Measurements from ENCODE around the gene PLXND1. TPM values are rescaled to one million over a fixed set of nuclear protein-coding genes. Genes with fewer than 3 reads are reported as not detected.

Gene PLXND1
- total and polyA plus RNA-seq, 11 donors = 40.8 to 218 (median 66.4) TPM

DNA sequence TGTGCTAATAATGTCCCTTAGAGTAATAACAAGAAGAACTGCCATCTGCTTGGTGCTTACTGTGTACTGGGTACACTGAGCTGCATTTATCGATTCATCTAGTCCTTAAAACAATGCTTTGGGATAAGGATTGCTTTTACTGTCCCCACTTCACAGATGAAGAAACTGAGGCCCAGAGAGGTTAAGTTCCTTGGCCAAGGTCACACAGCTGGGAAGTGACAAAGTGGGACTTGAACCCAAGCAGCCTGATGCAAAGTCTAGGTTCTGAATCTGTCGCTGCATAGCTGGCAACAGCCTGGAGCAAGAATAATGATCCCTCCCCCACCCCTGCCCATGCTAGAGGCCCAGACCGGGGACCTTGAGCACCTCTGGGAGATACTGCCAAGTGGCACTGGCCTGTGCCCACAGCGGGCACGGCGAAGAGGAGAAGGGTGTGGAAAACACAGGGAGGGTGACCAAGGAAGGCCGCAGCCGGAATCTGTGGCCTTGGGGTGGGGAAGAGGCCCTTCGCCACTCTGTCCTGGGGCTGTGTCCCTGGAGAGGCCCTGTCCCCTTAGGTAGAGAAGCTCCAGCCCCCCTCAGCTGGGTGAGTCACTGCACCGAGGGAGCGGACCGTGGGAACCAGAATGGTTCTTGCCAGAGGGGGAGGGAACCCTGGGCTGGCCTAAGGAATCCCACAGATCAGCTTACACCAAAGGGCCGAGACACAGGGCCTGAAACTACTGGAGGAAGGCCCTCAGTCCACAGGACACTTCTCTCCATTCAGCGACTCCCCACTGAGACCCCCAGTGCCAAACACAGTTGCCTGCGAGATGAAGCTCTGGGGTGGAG is 3.5 kb downstream of the PLXND1 start:
- peak overlapping the region; percentile 61 to 99 (median 82) for H3K4me3 ChIP-seq
- peaks cover 4 to 88% (median 67%) of the 10 kb centered on the region in 12 donors for H3K4me1 ChIP-seq
- peaks cover 0 to 14% (median 0%) of the 10 kb centered on the region in 9 donors for H3K36me3 ChIP-seq
- intact Hi-C loops (cut with DNase I) = loop anchor here in 7 of 10 donors (5.0 kb wide), 2 partner anchors 41 to 111 kb away; no protein-coding TSS in a partner anchor
- peak overlapping the region; percentile 41 to 97 (median 92) for H3K27ac ChIP-seq
- TF ChIP-seq, protein P1, sequence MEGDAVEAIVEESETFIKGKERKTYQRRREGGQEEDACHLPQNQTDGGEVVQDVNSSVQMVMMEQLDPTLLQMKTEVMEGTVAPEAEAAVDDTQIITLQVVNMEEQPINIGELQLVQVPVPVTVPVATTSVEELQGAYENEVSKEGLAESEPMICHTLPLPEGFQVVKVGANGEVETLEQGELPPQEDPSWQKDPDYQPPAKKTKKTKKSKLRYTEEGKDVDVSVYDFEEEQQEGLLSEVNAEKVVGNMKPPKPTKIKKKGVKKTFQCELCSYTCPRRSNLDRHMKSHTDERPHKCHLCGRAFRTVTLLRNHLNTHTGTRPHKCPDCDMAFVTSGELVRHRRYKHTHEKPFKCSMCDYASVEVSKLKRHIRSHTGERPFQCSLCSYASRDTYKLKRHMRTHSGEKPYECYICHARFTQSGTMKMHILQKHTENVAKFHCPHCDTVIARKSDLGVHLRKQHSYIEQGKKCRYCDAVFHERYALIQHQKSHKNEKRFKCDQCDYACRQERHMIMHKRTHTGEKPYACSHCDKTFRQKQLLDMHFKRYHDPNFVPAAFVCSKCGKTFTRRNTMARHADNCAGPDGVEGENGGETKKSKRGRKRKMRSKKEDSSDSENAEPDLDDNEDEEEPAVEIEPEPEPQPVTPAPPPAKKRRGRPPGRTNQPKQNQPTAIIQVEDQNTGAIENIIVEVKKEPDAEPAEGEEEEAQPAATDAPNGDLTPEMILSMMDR (IDR thresholded peaks at IDR 0.05) = no peak
- peak in 1 of 2 donors; percentile 48 for TF ChIP-seq POLR2A (IDR thresholded peaks at IDR 0.05)
- no peaks in the 10 kb centered on the region for H3K9me3 ChIP-seq
- H3K27me3 ChIP-seq = peaks cover 0 to 12% (median 3%) of the 10 kb centered on the region in 9 donors
- ATAC-seq (peak; percentile 50 to 73 (median 66)), DNase-seq (peak; percentile 84 to 91 (median 88))
- WGBS, 4 donors = 39 to 62% (median 48%) methylated on average over 15 of the region's 15 CpGs

DNA sequence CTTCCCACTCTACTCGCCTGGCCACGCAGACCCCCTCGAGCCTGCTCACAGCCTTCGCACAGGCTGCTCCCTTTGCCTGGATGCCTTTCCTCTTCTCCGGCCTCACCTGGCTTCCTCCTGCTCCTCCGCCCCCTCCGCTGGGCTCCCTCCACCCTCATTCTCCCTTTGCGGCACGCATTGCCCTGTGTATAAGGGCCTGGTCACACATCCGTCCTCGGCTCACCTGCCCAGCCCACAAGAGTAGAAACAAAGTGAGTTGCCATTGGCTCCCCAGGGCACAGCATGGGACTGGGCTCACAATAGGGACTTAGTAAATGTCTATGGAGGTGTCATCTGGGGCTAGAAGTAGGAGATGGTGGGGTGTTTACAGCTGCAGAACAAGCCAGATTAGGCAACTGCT is 4.2 kb downstream of the PLXND1 start:
- Histone ChIP-seq H3K9me3 (no peaks in the 10 kb centered on the region), H3K27me3 (peaks cover 0 to 12% (median 3%) of the 10 kb centered on the region in 9 donors), H3K36me3 (peaks cover 0 to 14% (median 0%) of the 10 kb centered on the region in 9 donors), H3K27ac (peak overlapping the region; percentile 12 to 97 (median 92)), H3K4me1 (peaks cover 8 to 89% (median 67%) of the 10 kb centered on the region in 12 donors), H3K4me3 (peak overlapping the region; percentile 9 to 99 (median 82))
- peak in 1 of 5 donors; percentile 23 for DNase-seq
- TF ChIP-seq POLR2A (IDR thresholded peaks at IDR 0.05) = no peak
- intact Hi-C loops (cut with DNase I) = loop anchor here in 7 of 10 donors (5.0 kb wide), 2 partner anchors 40 to 110 kb away; no protein-coding TSS in a partner anchor
- no peak for ATAC-seq
- 58 to 67% (median 62%) methylated on average over 11 of the region's 11 CpGs for WGBS, 4 donors

DNA sequence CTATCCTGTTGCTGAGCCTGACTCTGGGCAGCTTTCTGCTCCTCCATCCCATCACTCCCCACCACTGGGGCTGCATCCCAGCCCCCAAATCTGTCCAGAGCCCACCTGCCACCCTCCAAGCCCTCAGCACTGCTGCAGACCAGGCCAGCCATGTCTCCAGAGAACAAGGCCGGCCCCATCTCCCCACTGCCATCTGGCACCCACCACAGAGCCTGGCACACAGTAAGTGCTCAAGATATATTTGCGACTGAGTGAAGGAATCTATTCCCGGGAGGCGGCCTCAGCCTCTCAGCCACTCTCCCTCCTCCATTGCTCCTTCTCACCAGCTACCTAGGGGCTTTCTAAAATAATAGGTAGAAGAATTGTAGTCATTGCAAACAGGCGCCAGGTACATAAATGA is 4.8 kb downstream of the PLXND1 start:
- 41 to 73% (median 65%) methylated on average over 5 of the region's 5 CpGs for WGBS, 4 donors
- ATAC-seq (no peak), DNase-seq (peak in 1 of 5 donors; percentile 23)
- intact Hi-C loops (cut with DNase I) = loop anchor here in 7 of 10 donors (5.0 kb wide), 2 partner anchors 39 to 109 kb away; no protein-coding TSS in a partner anchor
- TF ChIP-seq POLR2A (IDR thresholded peaks at IDR 0.05) = no peak
- TF ChIP-seq, protein P1 (IDR thresholded peaks at IDR 0.05) = no peak
- Histone ChIP-seq H3K9me3 (no peaks in the 10 kb centered on the region), H3K27ac (peak overlapping the region; percentile 12 to 97 (median 92)), H3K4me1 (peaks cover 8 to 91% (median 71%) of the 10 kb centered on the region in 12 donors), H3K27me3 (peaks cover 0 to 12% (median 3%) of the 10 kb centered on the region in 9 donors), H3K36me3 (peaks cover 0 to 14% (median 0%) of the 10 kb centered on the region in 9 donors), H3K4me3 (peak overlapping the region in 9 of 12 donors; percentile 71 to 99 (median 82))

DNA sequence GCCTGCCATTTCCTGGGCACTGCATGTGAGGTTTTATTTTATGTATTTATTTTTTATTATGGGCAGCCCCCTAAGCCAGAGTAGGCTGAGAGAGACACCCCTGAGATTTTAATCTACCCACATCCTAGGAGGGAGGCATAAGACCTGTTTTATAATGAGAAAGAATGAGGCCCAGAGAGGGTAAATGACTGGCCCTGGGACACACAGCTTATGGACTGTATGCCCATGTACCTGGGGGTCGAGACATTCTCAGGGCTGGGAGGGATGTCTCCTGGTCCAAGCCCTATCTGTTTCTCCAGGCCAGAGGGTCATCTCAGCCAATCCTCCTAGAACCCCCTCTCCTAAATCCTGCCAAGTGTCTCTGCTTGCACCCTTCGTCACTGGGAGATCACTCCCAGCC is 6.1 kb downstream of the PLXND1 start:
- DNase-seq (no peak), ATAC-seq (no peak)
- TF ChIP-seq POLR2A (IDR thresholded peaks at IDR 0.05) = no peak
- TF ChIP-seq, protein P1 (IDR thresholded peaks at IDR 0.05) = no peak
- Histone ChIP-seq H3K27me3 (peaks cover 0 to 7% (median under 1%) of the 10 kb centered on the region in 9 donors), H3K4me3 (peak overlapping the region in 5 of 12 donors; percentile 11 to 99 (median 41)), H3K27ac (peak overlapping the region in 11 of 12 donors; percentile 78 to 97 (median 92)), H3K9me3 (no peaks in the 10 kb centered on the region), H3K4me1 (peaks cover 8 to 93% (median 81%) of the 10 kb centered on the region in 12 donors), H3K36me3 (peaks cover 0 to 14% (median 0%) of the 10 kb centered on the region in 9 donors)
- intact Hi-C loops (cut with DNase I) = loop anchor here in 7 of 10 donors (5.0 kb wide), 2 partner anchors 38 to 108 kb away; no protein-coding TSS in a partner anchor
- WGBS, 4 donors = 53 to 84% (median 63%) methylated on average over 2 of the region's 2 CpGs
